Keratinocyte (primary cell): ENCODE results near the gene GNG14.

Source experiments
- EZH2 ChIP-seq: IDR thresholded peaks from one replicate; pipeline ENCODE4 v1.6.1; 2012; ENCODE audit warnings: inconsistent platforms, mild to moderate bottlenecking, low read length, moderate library complexity
- TF ChIP-seq, protein P1 (sequence below), 3 experiments: IDR thresholded peaks in 1 of 3; conservative IDR thresholded peaks in 1 of 3; optimal IDR thresholded peaks in 1 of 3; 2 replicates in 2 of 3; 3 replicates in 1 of 3; pipeline versions ENCODE3 to v1.5.1; 2011; ENCODE audit warnings: low read length in 3 of 3, mild to moderate bottlenecking in 3 of 3, moderate library complexity in 2 of 3, control low read depth in 1 of 3, inconsistent platforms in 1 of 3; ENCODE audit not compliant: insufficient read depth in 2 of 3; ENCODE audit errors: extremely low read depth in 1 of 3

DNA sequence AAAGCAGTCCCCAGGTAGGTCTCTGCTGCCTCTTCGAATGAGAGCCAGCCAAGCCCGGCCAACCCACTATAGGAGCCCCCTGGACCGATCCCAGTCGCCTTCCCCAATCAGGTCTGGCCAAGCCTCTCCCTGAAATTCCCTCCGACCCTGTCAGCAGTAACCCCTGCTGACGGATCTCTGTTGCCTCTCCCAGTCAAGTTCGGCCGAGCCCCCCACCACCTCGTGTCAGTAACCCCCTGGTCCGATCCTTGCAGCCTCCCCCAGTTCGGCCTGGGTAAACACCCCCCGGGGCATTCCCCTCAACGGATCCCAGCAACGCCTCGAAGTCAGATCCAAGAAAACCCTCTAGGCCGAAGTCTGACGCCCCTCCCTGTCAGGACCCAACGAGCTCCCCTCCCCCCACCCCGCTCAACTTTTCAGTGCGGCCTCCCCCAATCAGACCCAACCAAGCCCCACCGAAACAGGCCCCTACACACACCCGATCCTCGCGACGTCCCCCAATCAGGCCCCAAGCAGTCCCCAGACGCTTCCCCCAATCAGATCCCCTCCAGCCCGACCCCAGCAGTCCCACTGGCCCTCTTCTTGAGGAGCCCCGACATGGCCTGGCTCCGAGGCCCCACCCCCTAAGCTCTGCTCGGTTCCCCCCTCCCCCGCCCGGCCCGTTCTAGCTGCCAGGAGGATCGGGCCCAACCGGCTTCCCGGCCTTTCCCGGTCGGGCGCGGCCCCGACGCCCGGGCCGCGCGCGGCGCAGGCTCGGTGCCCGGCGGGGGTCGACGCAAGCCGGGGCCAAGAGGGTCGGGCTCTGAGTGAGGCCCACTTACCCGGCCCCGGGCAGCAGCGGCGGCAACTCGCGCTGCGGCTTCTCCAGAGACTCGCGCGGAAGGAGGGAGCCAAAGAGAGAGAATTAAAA lies 34.1 kb downstream of the GNG14 start:
- TF ChIP-seq, protein P1, sequence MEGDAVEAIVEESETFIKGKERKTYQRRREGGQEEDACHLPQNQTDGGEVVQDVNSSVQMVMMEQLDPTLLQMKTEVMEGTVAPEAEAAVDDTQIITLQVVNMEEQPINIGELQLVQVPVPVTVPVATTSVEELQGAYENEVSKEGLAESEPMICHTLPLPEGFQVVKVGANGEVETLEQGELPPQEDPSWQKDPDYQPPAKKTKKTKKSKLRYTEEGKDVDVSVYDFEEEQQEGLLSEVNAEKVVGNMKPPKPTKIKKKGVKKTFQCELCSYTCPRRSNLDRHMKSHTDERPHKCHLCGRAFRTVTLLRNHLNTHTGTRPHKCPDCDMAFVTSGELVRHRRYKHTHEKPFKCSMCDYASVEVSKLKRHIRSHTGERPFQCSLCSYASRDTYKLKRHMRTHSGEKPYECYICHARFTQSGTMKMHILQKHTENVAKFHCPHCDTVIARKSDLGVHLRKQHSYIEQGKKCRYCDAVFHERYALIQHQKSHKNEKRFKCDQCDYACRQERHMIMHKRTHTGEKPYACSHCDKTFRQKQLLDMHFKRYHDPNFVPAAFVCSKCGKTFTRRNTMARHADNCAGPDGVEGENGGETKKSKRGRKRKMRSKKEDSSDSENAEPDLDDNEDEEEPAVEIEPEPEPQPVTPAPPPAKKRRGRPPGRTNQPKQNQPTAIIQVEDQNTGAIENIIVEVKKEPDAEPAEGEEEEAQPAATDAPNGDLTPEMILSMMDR (optimal IDR thresholded peaks at IDR 0.05 in 1 of 3, IDR thresholded peaks at IDR 0.05 in 1 of 3, conservative IDR thresholded peaks at IDR 0.05 in 1 of 3; ENCODE audit: extremely low read depth in 1 of 3, insufficient read depth in 2 of 3, low read length in 3 of 3), result no peak
- TF ChIP-seq EZH2, result no peak
